HUES48 (cell line): Measurements from ENCODE around the gene ARPP19.

ENCODE experiments used
- H3K27ac ChIP-seq: one replicate; pipeline ENCODE4 v1.7.0; 2013; ENCODE audit warnings: low read depth, low read length, inconsistent platforms
- H3K27me3 ChIP-seq: 2 replicates; pipeline ENCODE4 v1.6.1; 2013; ENCODE audit warnings: mild to moderate bottlenecking, low read length; ENCODE audit not compliant: control insufficient read depth, insufficient read depth
- H3K36me3 ChIP-seq: 2 replicates; pipeline ENCODE4 v1.6.1; 2013; ENCODE audit warnings: low read length; ENCODE audit not compliant: control insufficient read depth, insufficient read depth
- H3K4me1 ChIP-seq: 2 replicates; pipeline ENCODE4 v1.6.1; 2013; ENCODE audit warnings: mild to moderate bottlenecking, low read length; ENCODE audit not compliant: control insufficient read depth, insufficient read depth
- H3K4me3 ChIP-seq: 2 replicates; pipeline ENCODE4 v1.5.1; 2013; ENCODE audit warnings: mild to moderate bottlenecking, low read depth, low read length
- H3K9ac ChIP-seq: 2 replicates; pipeline ENCODE4 v1.6.1; 2013; ENCODE audit warnings: mild to moderate bottlenecking, low read depth, low read length, moderate library complexity
- H3K9me3 ChIP-seq: 2 replicates; pipeline ENCODE4 v1.6.1; 2013; ENCODE audit warnings: low read length; ENCODE audit not compliant: control insufficient read depth, insufficient read depth

The ARPP19 gene

DNA sequence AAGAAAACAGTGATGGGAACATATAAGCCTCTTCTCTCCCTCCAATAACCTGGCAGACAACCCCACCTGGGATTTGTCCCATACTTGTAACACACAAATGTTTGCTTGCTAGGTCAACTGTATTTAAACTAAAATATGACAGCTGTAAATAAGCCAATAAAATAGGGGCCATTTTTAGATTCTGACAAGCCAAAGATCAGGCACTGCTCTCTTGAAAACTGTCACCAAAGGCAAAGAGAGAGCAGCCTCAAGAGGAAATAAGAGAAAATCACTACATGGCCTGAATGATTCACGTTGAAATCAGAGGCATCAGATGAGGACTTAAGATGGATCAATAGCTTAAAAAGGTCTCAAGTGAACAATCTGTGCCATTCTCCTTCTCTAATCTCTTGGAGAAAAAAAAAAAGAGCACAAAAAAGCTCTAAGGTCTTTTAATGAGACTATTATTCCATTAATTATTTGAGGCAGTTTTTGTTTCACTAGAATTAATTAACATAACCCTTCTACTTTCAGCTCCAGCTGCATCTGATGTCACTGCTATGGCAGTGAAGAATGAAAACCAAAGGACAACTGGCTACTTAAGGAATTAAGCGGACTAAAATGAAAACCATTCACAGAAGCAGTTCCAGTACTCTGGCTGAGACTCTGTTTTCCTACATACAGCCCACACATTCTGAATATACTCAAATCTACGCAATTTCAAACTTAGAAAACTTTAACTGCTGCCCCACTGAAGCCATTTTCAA is 59.2 kb downstream of the ARPP19 start:
- H3K9ac ChIP-seq = no peak overlapping the region
- H3K27ac ChIP-seq = no peak overlapping the region
- no peak overlapping the region for H3K4me3 ChIP-seq
- no peaks in the 10 kb centered on the region for H3K36me3 ChIP-seq
- H3K4me1 ChIP-seq = peaks cover 17% of the 10 kb centered on the region
- H3K9me3 ChIP-seq = no peaks in the 10 kb centered on the region
- no peaks in the 10 kb centered on the region for H3K27me3 ChIP-seq

GRCh38 chr15:52506549-52506948 is 62.3 kb downstream of the ARPP19 start:
- H3K4me3 ChIP-seq = no peak overlapping the region
- no peaks in the 10 kb centered on the region for H3K27me3 ChIP-seq
- H3K4me1 ChIP-seq = peaks cover 13% of the 10 kb centered on the region; the same call in 1 of the 2 replicates
- H3K27ac ChIP-seq = no peak overlapping the region
- no peaks in the 10 kb centered on the region for H3K36me3 ChIP-seq
- H3K9me3 ChIP-seq = no peaks in the 10 kb centered on the region
- H3K9ac ChIP-seq = no peak overlapping the region

- H3K36me3 ChIP-seq = no peaks in the 10 kb centered on the region
- H3K27me3 ChIP-seq = no peaks in the 10 kb centered on the region
- H3K4me1 ChIP-seq = peaks cover 13% of the 10 kb centered on the region; the same call in 1 of the 2 replicates
- no peak overlapping the region for H3K4me3 ChIP-seq
- no peak overlapping the region for H3K9ac ChIP-seq
- no peaks in the 10 kb centered on the region for H3K9me3 ChIP-seq
- no peak overlapping the region for H3K27ac ChIP-seq
Observed at GRCh38 chr15:52505151-52505550, 63.7 kb downstream of the ARPP19 start.

- Histone ChIP-seq H3K9me3 (no peaks in the 10 kb centered on the region), H3K27me3 (no peaks in the 10 kb centered on the region), H3K9ac (no peak overlapping the region), H3K36me3 (no peaks in the 10 kb centered on the region), H3K4me3 (no peak overlapping the region), H3K27ac (no peak overlapping the region), H3K4me1 (peaks cover 11% of the 10 kb centered on the region; the same call in 1 of the 2 replicates)
Observed at GRCh38 chr15:52503788-52504496, 64.9 kb downstream of the ARPP19 start.

GRCh38 chr15:52502608-52503007 is 66.2 kb downstream of the ARPP19 start:
- Histone ChIP-seq H3K27ac (no peak overlapping the region), H3K4me3 (no peak overlapping the region), H3K9ac (no peak overlapping the region), H3K9me3 (no peaks in the 10 kb centered on the region), H3K4me1 (no peaks in the 10 kb centered on the region), H3K27me3 (no peaks in the 10 kb centered on the region), H3K36me3 (no peaks in the 10 kb centered on the region)

DNA sequence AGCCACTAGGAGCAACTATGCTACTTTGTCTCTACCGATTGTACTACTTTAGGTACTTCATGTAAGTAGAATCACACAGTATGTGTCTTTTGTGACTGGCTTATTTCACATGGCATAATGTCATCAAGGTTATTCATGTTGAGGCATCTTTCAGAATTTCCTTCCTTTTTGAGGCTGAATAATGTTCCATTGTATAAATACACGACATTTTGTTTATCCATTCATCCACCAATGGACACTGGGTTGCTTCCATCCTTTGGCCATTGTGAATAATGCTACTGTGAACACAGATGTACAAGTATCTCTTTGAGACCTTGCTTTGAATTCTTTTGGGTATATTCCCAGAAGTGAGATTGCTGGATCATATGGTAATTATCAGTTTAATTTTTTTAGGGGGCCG is 69.3 kb downstream of the ARPP19 start:
- Histone ChIP-seq H3K4me1 (no peaks in the 10 kb centered on the region), H3K27ac (no peak overlapping the region), H3K9ac (no peak overlapping the region), H3K4me3 (no peak overlapping the region), H3K27me3 (no peaks in the 10 kb centered on the region), H3K9me3 (no peaks in the 10 kb centered on the region), H3K36me3 (no peaks in the 10 kb centered on the region)

- no peak overlapping the region for H3K4me3 ChIP-seq
- H3K27me3 ChIP-seq = no peaks in the 10 kb centered on the region
- no peak overlapping the region for H3K9ac ChIP-seq
- H3K27ac ChIP-seq = no peak overlapping the region
- H3K36me3 ChIP-seq = no peaks in the 10 kb centered on the region
- H3K4me1 ChIP-seq = no peaks in the 10 kb centered on the region
- H3K9me3 ChIP-seq = no peaks in the 10 kb centered on the region
Observed at GRCh38 chr15:52498706-52499105, 70.1 kb downstream of the ARPP19 start.
